HepG2 (cell line): Measurements from ENCODE around the gene LBR. TPM values are rescaled to one million over a fixed set of nuclear protein-coding genes. Genes with fewer than 3 reads are reported as not detected.

ENCODE experiments used
- ADNP ChIP-seq: sonication (generic); formaldehyde crosslinking; IDR thresholded peaks from 2 replicates; pipeline ENCODE4 v1.4.0; 2020; ENCODE audit warnings: missing genetic modification reagents
- DR1 ChIP-seq: sonication (generic); formaldehyde crosslinking; IDR thresholded peaks from 2 replicates; pipeline ENCODE4 v1.8.0; 2021; ENCODE audit warnings: mild to moderate bottlenecking, missing genetic modification reagents, inconsistent platforms
- GMEB1 ChIP-seq: sonication (generic); formaldehyde crosslinking; IDR thresholded peaks from 2 replicates; pipeline ENCODE4 v1.5.1; 2020; ENCODE audit warnings: missing genetic modification reagents, mild to moderate bottlenecking, borderline replicate concordance
- KLF6 ChIP-seq: IDR thresholded peaks from 2 replicates; pipeline ENCODE4 v1.8.0; 2016; ENCODE audit warnings: missing biosample characterization, missing genetic modification reagents
- MEF2D ChIP-seq: sonication (generic); formaldehyde crosslinking; IDR thresholded peaks from 2 replicates; pipeline ENCODE4 v1.5.1; 2020; ENCODE audit warnings: mild to moderate bottlenecking, missing genetic modification reagents
- MIER2 ChIP-seq: IDR thresholded peaks from 2 replicates; pipeline ENCODE4 v1.6.1; 2016; ENCODE audit warnings: missing biosample characterization, missing genetic modification reagents
- PCBP1 ChIP-seq: fragments of 200-400 bp; formaldehyde crosslinking; IDR thresholded peaks from 2 replicates; pipeline ENCODE4 v1.6.1; 2017; ENCODE audit warnings: mild to moderate bottlenecking, low read depth, low read length, borderline replicate concordance
- RFX3 ChIP-seq: IDR thresholded peaks from 2 replicates; pipeline ENCODE4 v1.6.1; 2016; ENCODE audit warnings: missing biosample characterization, missing genetic modification reagents
- ZBTB14 ChIP-seq: sonication (generic); formaldehyde crosslinking; IDR thresholded peaks from 2 replicates; pipeline ENCODE4 v1.4.0; 2020; ENCODE audit warnings: missing genetic modification reagents
- ZMYM2 ChIP-seq: sonication (generic); formaldehyde crosslinking; IDR thresholded peaks from 2 replicates; pipeline ENCODE4 v1.8.0; 2022; ENCODE audit warnings: mild to moderate bottlenecking, missing genetic modification reagents
- ZNF3 ChIP-seq: IDR thresholded peaks from 2 replicates; pipeline ENCODE4 v1.7.0; 2017; ENCODE audit warnings: inconsistent platforms
- ZNF317 ChIP-seq: sonication (generic); formaldehyde crosslinking; IDR thresholded peaks from 2 replicates; pipeline ENCODE4 v1.5.0; 2020; ENCODE audit warnings: mild to moderate bottlenecking, missing genetic modification reagents
- ZNF646 ChIP-seq: sonication (generic); formaldehyde crosslinking; IDR thresholded peaks from 2 replicates; pipeline ENCODE4 v1.9.0; 2021; ENCODE audit warnings: mild to moderate bottlenecking, missing genetic modification reagents
- polyA plus RNA-seq, 8 experiments: library from polyadenylated mRNA; depleted of rRNA in 3 of 8; stranded (reverse) in 7 of 8; unstranded in 1 of 8; fragments of >200 nt; fragmentation: Illumina TruSeq in 4 of 8; extraction: Trizol in 4 of 8; gene quantifications; 2 replicates each; pipeline versions ENCODE4 v1.2.1 to v1.2.3, GENCODE V29; 2011 to 2016; ENCODE audit warnings: low read depth in 4 of 8, missing spikeins in 1 of 8, mixed read lengths in 1 of 8; ENCODE audit not compliant: insufficient read depth in 1 of 8
- total RNA-seq, 5 experiments: library from RNA; depleted of rRNA; stranded (reverse); fragments of >200 nt; fragmentation: Illumina TruSeq; extraction: Trizol; gene quantifications; 2 replicates each; pipeline ENCODE4 v1.2.3, GENCODE V29; 2016; ENCODE audit warnings: low read depth in 1 of 5
- TF ChIP-seq, protein P1 (sequence below): sonication (generic); formaldehyde crosslinking; IDR thresholded peaks from 2 replicates; pipeline ENCODE4 v1.5.1; 2020; ENCODE audit warnings: missing genetic modification reagents, mild to moderate bottlenecking, borderline replicate concordance

LBR gene
- total and polyA plus RNA-seq, 2 of the 13 experiments (the other 11 are each of a cell fraction or from before 2014, with no cell fraction given), result 38.9 to 76.7 TPM

DNA sequence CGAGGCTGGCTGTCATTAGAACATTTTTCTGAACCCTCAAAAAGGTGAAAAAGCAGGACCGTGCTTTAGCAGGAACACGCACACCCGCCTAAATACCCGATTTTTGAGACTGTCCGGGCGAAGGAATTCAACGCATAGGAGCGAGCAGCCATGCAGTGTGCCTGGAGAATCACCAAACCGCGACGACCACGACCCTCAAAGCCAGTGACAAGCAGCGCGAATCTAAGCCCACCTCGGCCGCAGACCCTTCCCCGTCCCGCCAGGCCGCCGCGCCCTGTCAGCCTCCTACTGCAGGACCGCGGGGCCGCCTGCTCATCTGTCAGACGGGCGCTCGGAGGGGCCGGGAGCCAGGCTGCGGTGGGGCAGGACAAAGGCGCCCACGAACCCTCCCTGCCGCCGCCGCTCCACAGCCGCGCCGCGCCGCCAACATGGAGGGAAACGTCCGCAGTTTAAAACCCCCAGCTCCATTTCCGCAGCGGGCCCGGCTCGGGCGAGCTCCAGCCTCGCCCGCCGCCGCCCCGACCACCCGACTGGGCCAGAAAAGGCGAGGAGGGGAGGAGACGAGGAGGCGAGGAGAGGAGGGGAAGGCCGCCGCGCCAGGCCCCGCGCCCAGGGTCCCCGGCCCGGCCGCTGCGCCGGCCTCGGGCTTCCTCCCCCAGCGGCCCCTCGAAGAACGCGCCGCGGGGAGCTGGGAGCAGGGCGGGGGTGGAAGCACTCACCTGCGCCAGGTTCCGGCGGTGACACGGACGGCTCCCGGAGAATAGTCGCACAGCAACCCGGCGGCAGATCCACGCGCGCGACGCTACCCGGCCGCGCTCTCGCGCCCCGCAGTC lies at the start of gene LBR (continued):
- TF ChIP-seq KLF6 (CRISPR knock-in tag) (no peak), ZBTB14 (CRISPR knock-in tag) (peak; percentile 86), ZNF317 (no peak), DR1 (CRISPR knock-in tag) (peak; percentile 51; the same call in 1 of the 2 replicates), ZNF3 (CRISPR knock-in tag) (no peak), PCBP1 (no peak), MEF2D (no peak), ZMYM2 (CRISPR knock-in tag) (no peak), ADNP (CRISPR knock-in tag) (no peak), GMEB1 (CRISPR knock-in tag) (no peak), RFX3 (CRISPR knock-in tag) (no peak), ZNF646 (CRISPR knock-in tag) (0 out of 2 replicates have a peak, but pooled peaks have one; percentile 32), MIER2 (no peak)
- TF ChIP-seq, protein P1, sequence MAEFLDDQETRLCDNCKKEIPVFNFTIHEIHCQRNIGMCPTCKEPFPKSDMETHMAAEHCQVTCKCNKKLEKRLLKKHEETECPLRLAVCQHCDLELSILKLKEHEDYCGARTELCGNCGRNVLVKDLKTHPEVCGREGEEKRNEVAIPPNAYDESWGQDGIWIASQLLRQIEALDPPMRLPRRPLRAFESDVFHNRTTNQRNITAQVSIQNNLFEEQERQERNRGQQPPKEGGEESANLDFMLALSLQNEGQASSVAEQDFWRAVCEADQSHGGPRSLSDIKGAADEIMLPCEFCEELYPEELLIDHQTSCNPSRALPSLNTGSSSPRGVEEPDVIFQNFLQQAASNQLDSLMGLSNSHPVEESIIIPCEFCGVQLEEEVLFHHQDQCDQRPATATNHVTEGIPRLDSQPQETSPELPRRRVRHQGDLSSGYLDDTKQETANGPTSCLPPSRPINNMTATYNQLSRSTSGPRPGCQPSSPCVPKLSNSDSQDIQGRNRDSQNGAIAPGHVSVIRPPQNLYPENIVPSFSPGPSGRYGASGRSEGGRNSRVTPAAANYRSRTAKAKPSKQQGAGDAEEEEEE (CRISPR knock-in tag), result no peak
